ENCODE data around the gene ZSCAN26. TPM values are rescaled to one million over a fixed set of nuclear protein-coding genes. Genes with fewer than 3 reads are reported as not detected.

Gene ZSCAN26
- 15.7 TPM for total RNA-seq

DNA sequence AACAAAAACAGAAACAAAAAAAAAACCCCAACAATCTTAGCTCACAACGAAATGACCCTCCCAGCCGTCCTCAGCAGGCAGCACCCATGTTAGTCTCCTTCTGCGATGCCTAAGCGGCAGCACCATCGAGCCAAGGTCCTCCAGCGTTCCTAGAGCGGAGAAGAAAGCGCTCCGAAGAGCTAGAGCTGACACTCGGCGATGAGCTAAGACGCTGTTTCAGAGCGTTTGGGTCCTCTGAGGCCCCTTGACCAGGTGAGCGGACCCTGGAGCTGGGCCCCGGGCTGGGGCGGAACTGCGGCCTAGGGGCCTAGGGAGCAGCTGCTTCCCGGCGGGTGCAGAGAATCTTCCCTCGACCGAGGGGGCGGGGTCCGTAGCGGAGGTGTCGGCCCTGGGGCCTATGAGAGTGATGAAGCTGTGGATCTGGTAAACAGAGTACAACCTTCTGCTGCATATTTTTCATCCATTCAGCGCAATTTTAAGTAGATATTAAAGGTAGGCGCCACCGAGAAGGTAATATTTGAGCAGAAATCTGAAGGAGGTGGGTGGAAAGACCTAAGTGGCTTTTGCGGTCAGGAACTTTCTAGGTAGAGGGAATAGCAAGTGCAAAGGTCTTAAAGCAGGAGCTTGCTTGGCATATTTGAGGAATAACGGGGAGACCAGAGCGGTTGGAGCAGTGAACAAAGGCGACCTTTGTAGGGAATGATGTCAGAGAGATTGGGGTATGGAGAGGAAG, at the start of gene ZSCAN26:
Gene ZSCAN26 (plus strand): TSS at position 182 of the 733 bp plus-strand sequence. CDS start 4,777 bp downstream, outside the sequence.
- peak within 1 kb of the TSS; percentile 74 to 91 (median 90) for H3K9ac ChIP-seq (ENCODE audit: low read depth in 1 of 3, low read length in 3 of 3)
- H3K36me3 ChIP-seq (ENCODE audit: control insufficient read depth in 3 of 3, insufficient read depth in 3 of 3, low read length in 3 of 3) = peaks cover 0 to 6% (median 5%) of the 10 kb centered on the region in 3 donors
- peak within 1 kb of the TSS; percentile 73 for H3K27ac ChIP-seq (ENCODE audit: low read depth, low read length)
- no peaks in the 10 kb centered on the region for H3K9me3 ChIP-seq (ENCODE audit: control insufficient read depth in 3 of 3, low read length in 3 of 3)
- H3K4me1 ChIP-seq (ENCODE audit: control insufficient read depth in 3 of 3, insufficient read depth in 3 of 3, low read length in 3 of 3) = peaks cover 0 to 24% (median 13%) of the 10 kb centered on the region in 3 donors
- H3K4me3 ChIP-seq (ENCODE audit: low read length in 3 of 3) = peak within 1 kb of the TSS; percentile 69 to 93 (median 88)
- H3K27me3 ChIP-seq (ENCODE audit: control insufficient read depth in 3 of 3, insufficient read depth in 3 of 3, low read length in 3 of 3) = no peaks in the 10 kb centered on the region

- peak overlapping the region; percentile 57 to 85 (median 77) for H3K9ac ChIP-seq (ENCODE audit: low read depth in 1 of 3, low read length in 3 of 3)
- peak overlapping the region; percentile 87 for H3K27ac ChIP-seq (ENCODE audit: low read depth, low read length)
- H3K36me3 ChIP-seq (ENCODE audit: control insufficient read depth in 3 of 3, insufficient read depth in 3 of 3, low read length in 3 of 3) = no peaks in the 10 kb centered on the region
- H3K4me1 ChIP-seq (ENCODE audit: control insufficient read depth in 3 of 3, insufficient read depth in 3 of 3, low read length in 3 of 3) = peaks cover 15 to 30% (median 24%) of the 10 kb centered on the region in 3 donors
- no peaks in the 10 kb centered on the region for H3K9me3 ChIP-seq (ENCODE audit: control insufficient read depth in 3 of 3, low read length in 3 of 3)
- H3K4me3 ChIP-seq (ENCODE audit: low read length in 3 of 3) = peak overlapping the region; percentile 68 to 84 (median 80)
- H3K27me3 ChIP-seq (ENCODE audit: control insufficient read depth in 3 of 3, insufficient read depth in 3 of 3, low read length in 3 of 3) = peaks cover 0 to 30% (median 19%) of the 10 kb centered on the region in 3 donors
These were observed 49.1 kb upstream of the ZSCAN26 start for GRCh38 chr6:28217890-28218289.

- Histone ChIP-seq H3K9me3 (ENCODE audit: control insufficient read depth in 3 of 3, low read length in 3 of 3) (no peaks in the 10 kb centered on the region), H3K27ac (ENCODE audit: low read depth, low read length) (peak overlapping the region; percentile 87), H3K4me3 (ENCODE audit: low read length in 3 of 3) (peak overlapping the region; percentile 80 to 84 (median 83)), H3K4me1 (ENCODE audit: control insufficient read depth in 3 of 3, insufficient read depth in 3 of 3, low read length in 3 of 3) (peaks cover 14 to 27% (median 22%) of the 10 kb centered on the region in 3 donors), H3K9ac (ENCODE audit: low read depth in 1 of 3, low read length in 3 of 3) (peak overlapping the region; percentile 65 to 85 (median 77)), H3K27me3 (ENCODE audit: control insufficient read depth in 3 of 3, insufficient read depth in 3 of 3, low read length in 3 of 3) (peaks cover 0 to 23% (median 13%) of the 10 kb centered on the region in 3 donors), H3K36me3 (ENCODE audit: control insufficient read depth in 3 of 3, insufficient read depth in 3 of 3, low read length in 3 of 3) (no peaks in the 10 kb centered on the region)
These were observed 48.4 kb upstream of the ZSCAN26 start for GRCh38 chr6:28218312-28219248.

DNA sequence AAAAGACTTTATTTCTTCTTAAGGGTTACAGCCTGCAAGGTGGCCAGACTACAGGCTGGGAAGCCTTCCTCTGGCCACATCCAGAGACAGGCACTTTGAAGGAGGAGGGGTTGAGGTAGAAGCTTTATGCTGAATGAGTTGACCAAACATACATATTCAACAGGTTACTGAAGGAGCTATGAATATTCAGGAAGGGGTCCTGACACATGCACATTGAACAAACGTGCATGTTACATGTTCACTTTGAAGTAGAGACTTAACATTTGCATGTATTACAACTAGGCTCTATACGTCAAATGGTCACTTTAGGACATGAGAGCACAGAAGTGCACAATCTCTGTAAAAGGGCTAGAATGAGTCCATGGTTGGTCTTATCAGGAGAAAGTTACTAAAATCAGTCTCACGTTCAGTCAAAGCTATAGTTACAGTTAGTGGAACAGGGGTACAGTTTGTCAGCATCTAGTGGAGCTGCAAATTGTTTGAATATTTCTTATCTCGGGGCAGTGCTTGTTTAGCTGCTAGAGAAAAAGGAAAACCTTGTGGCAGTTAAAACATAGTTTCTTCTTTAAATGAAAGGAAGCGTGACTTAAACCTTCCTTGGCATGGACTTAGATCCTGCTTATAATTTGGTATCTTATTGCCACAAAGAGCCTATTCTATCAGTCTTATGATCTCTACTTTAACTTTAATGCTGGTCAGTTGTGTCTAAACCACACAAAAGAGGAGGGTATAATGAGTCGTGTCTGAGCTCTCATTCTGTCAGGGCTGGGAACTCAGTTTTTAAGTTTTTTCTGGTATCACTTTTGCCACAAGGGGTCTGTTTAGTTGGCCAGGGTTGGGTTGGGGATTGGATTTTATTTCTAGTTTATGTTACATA, 46.4 kb upstream of the ZSCAN26 start:
- Histone ChIP-seq H3K4me3 (ENCODE audit: low read length in 3 of 3) (no peak overlapping the region), H3K27ac (ENCODE audit: low read depth, low read length) (no peak overlapping the region), H3K36me3 (ENCODE audit: control insufficient read depth in 3 of 3, insufficient read depth in 3 of 3, low read length in 3 of 3) (no peaks in the 10 kb centered on the region), H3K4me1 (ENCODE audit: control insufficient read depth in 3 of 3, insufficient read depth in 3 of 3, low read length in 3 of 3) (peaks cover 18 to 27% (median 22%) of the 10 kb centered on the region in 3 donors), H3K9me3 (ENCODE audit: control insufficient read depth in 3 of 3, low read length in 3 of 3) (no peaks in the 10 kb centered on the region), H3K9ac (ENCODE audit: low read depth in 1 of 3, low read length in 3 of 3) (no peak overlapping the region), H3K27me3 (ENCODE audit: control insufficient read depth in 3 of 3, insufficient read depth in 3 of 3, low read length in 3 of 3) (peaks cover 0 to 14% (median 10%) of the 10 kb centered on the region in 3 donors)

- peaks cover 5 to 12% (median 9%) of the 10 kb centered on the region in 3 donors for H3K4me1 ChIP-seq (ENCODE audit: control insufficient read depth in 3 of 3, insufficient read depth in 3 of 3, low read length in 3 of 3)
- peak overlapping the region; percentile 9 for H3K27ac ChIP-seq (ENCODE audit: low read depth, low read length)
- H3K36me3 ChIP-seq (ENCODE audit: control insufficient read depth in 3 of 3, insufficient read depth in 3 of 3, low read length in 3 of 3) = peaks cover 19 to 25% (median 23%) of the 10 kb centered on the region in 3 donors
- peak overlapping the region; percentile 67 to 82 (median 81) for H3K9ac ChIP-seq (ENCODE audit: low read depth in 1 of 3, low read length in 3 of 3)
- H3K27me3 ChIP-seq (ENCODE audit: control insufficient read depth in 3 of 3, insufficient read depth in 3 of 3, low read length in 3 of 3) = peaks cover 0 to 13% (median 6%) of the 10 kb centered on the region in 3 donors
- no peaks in the 10 kb centered on the region for H3K9me3 ChIP-seq (ENCODE audit: control insufficient read depth in 3 of 3, low read length in 3 of 3)
- peak overlapping the region; percentile 74 to 98 (median 84) for H3K4me3 ChIP-seq (ENCODE audit: low read length in 3 of 3)
These were observed 42.5 kb upstream of the ZSCAN26 start for GRCh38 chr6:28224131-28225055.

GRCh38 chr6:28225056-28225834, 41.7 kb upstream of the ZSCAN26 start, which contains the start of gene ZSCAN9:
TSS of gene ZSCAN9 (plus strand) at chr6:28225275. CDS start at chr6:28227085, 1,810 bp downstream.
- Histone ChIP-seq H3K9me3 (ENCODE audit: control insufficient read depth in 3 of 3, low read length in 3 of 3) (no peaks in the 10 kb centered on the region), H3K9ac (ENCODE audit: low read depth in 1 of 3, low read length in 3 of 3) (peak within 1 kb of the TSS; percentile 67 to 82 (median 81)), H3K4me1 (ENCODE audit: control insufficient read depth in 3 of 3, insufficient read depth in 3 of 3, low read length in 3 of 3) (peaks cover 5 to 12% (median 7%) of the 10 kb centered on the region in 3 donors), H3K36me3 (ENCODE audit: control insufficient read depth in 3 of 3, insufficient read depth in 3 of 3, low read length in 3 of 3) (peaks cover 19 to 28% (median 26%) of the 10 kb centered on the region in 3 donors), H3K27ac (ENCODE audit: low read depth, low read length) (peak within 1 kb of the TSS; percentile 9), H3K27me3 (ENCODE audit: control insufficient read depth in 3 of 3, insufficient read depth in 3 of 3, low read length in 3 of 3) (peaks cover 0 to 9% (median 6%) of the 10 kb centered on the region in 3 donors), H3K4me3 (ENCODE audit: low read length in 3 of 3) (peak within 1 kb of the TSS; percentile 74 to 98 (median 84))

DNA sequence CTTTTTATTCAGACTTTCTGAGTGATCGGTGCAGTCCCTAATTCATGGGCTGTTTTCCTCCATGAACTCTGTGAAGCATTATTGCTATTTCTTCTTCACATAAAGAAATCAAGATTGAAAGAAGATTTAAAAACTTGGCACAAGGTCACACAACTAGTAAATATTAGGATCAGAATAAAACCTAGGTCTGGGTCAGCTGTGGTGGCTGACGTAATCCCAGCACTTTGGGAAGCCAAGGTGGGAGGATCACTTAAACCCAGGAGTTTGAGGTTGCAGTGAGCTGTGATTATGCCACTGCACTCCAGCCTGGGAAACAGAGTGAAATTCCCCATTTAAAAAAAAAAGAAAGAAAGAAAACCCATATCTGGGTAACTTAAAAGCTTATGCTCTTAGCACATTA, 40.5 kb upstream of the ZSCAN26 start:
- Histone ChIP-seq H3K27me3 (ENCODE audit: control insufficient read depth in 3 of 3, insufficient read depth in 3 of 3, low read length in 3 of 3) (peaks cover 0 to 6% (median 5%) of the 10 kb centered on the region in 3 donors), H3K27ac (ENCODE audit: low read depth, low read length) (no peak overlapping the region), H3K4me1 (ENCODE audit: control insufficient read depth in 3 of 3, insufficient read depth in 3 of 3, low read length in 3 of 3) (peaks cover 5 to 12% (median 7%) of the 10 kb centered on the region in 3 donors), H3K36me3 (ENCODE audit: control insufficient read depth in 3 of 3, insufficient read depth in 3 of 3, low read length in 3 of 3) (peaks cover 23 to 38% (median 37%) of the 10 kb centered on the region in 3 donors), H3K9me3 (ENCODE audit: control insufficient read depth in 3 of 3, low read length in 3 of 3) (no peaks in the 10 kb centered on the region), H3K4me3 (ENCODE audit: low read length in 3 of 3) (no peak overlapping the region), H3K9ac (ENCODE audit: low read depth in 1 of 3, low read length in 3 of 3) (no peak overlapping the region)

DNA sequence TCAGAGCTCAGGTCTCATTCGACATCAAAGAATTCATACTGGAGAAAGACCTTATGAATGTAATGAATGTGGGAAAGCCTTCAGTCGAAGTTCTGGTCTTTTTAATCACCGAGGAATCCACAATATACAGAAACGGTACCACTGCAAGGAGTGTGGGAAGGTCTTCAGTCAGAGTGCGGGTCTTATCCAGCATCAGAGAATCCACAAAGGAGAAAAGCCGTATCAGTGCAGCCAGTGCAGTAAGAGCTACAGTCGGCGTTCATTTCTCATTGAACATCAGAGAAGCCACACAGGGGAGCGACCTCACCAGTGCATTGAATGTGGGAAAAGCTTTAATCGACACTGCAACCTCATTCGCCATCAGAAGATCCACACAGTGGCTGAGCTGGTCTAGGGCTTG, 34.2 kb upstream of the ZSCAN26 start:
- Histone ChIP-seq H3K27me3 (ENCODE audit: control insufficient read depth in 3 of 3, insufficient read depth in 3 of 3, low read length in 3 of 3) (no peaks in the 10 kb centered on the region), H3K4me3 (ENCODE audit: low read length in 3 of 3) (no peak overlapping the region), H3K27ac (ENCODE audit: low read depth, low read length) (no peak overlapping the region), H3K9me3 (ENCODE audit: control insufficient read depth in 3 of 3, low read length in 3 of 3) (no peaks in the 10 kb centered on the region), H3K9ac (ENCODE audit: low read depth in 1 of 3, low read length in 3 of 3) (no peak overlapping the region), H3K36me3 (ENCODE audit: control insufficient read depth in 3 of 3, insufficient read depth in 3 of 3, low read length in 3 of 3) (peaks cover 33 to 57% (median 43%) of the 10 kb centered on the region in 3 donors), H3K4me1 (ENCODE audit: control insufficient read depth in 3 of 3, insufficient read depth in 3 of 3, low read length in 3 of 3) (no peaks in the 10 kb centered on the region)

Measured in skeletal muscle tissue (tissue), 4 donors.